GM13976 (cell line): ENCODE results near the gene HSBP1.

Source experiments
- DNase-seq: peaks from one replicate; pipeline ENCODE4 v3.0.0; 2012; ENCODE audit warnings: low spot score
- CTCF ChIP-seq: IDR thresholded peaks from 2 replicates; pipeline ENCODE4 v1.5.1; 2012; ENCODE audit warnings: borderline replicate concordance, mild to moderate bottlenecking; ENCODE audit not compliant: insufficient read depth; ENCODE audit errors: extremely low read depth, missing control alignments, control extremely low read depth
- in situ Hi-C: fragments of 300-500 bp; cut with MboI; formaldehyde crosslinking; loops from one replicate; pipeline ENCODE4 v1.12.0; 2022; ENCODE audit warnings: low sequenced_read_pairs, mixed read lengths, inconsistent platforms; ENCODE audit not compliant: unreplicated experiment

Gene HSBP1

DNA sequence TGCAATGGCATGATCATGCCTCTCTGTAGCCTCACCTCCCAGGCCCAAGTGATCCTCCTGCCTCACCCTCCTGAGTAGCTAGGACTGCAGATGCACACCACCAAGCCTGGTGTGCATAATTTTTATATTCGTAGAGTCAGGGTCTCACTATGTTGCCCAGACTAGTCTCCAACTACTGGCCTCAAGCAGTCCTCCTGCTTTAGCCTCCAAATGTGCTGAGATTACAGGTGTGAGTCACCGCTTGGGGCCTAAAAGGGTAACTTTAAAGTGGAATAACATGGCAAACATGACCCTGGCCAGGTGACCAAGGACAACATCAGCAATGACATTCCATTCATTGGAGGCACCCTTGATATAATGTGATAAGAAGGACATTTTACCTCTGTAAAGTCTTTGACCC, 26.1 kb downstream of the HSBP1 start:
- no peak for DNase-seq
- TF ChIP-seq CTCF: no peak
- in situ Hi-C loops: no loop called here

- in situ Hi-C loops: no loop called here
- DNase-seq: no peak
- no peak for TF ChIP-seq CTCF
Measured at GRCh38 chr16:83835586-83836566, 28.1 kb downstream of the HSBP1 start.

- in situ Hi-C loops: no loop called here
- no peak for DNase-seq
- TF ChIP-seq CTCF: no peak
Measured at GRCh38 chr16:83837566-83837965, 29.8 kb downstream of the HSBP1 start.

GRCh38 chr16:83838151-83838550, 30.4 kb downstream of the HSBP1 start:
- no peak for TF ChIP-seq CTCF
- in situ Hi-C loops: no loop called here
- DNase-seq: no peak

DNA sequence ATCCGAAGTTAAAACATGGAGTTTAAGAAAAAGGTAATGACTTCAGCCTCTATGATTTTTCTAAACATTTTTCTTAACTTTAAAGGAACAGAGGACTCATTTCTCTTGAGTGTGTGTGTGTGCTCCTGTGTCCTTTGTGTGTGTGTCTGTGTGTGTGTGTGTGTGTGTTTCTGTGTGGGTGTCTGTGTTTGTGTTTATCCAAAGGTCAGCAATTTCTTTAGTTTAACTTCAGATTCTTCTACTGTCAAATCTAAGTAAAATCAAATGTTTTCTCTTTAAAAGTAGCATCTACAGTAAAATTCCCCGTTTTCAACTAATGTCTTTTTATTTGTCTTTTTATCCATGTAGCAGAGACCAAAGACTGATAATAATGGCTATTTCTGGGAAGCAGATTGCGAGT, 31.8 kb downstream of the HSBP1 start:
- no peak for DNase-seq
- no peak for TF ChIP-seq CTCF
- in situ Hi-C loops: no loop called here

DNA sequence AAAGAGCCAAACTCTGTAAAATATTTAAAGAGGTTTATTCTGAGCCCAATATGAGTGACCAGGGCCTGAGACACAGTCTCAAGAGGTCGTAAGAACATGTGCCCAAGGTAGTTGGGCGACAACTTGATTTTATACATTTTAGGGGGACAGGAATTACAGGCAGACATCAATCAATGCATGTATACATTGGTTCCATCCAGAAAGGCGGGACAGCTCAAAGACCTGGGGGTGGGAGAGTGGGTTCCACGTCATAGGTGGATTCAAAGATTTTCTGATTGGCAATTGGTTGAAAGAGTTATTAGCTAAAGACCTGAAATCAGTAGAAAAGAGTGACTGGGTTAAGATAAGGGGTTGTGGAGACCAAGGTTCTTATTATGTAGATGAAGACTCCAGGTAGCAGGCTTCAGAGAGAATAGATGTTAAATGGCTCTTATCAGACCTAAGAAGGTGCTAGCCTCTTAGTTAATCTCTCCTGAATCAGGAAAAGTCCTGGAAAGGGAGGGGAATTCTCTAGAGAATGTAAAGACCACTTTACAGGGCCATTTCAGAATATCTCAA, 32.4 kb downstream of the HSBP1 start:
- in situ Hi-C loops: no loop called here
- no peak for DNase-seq
- no peak for TF ChIP-seq CTCF

DNA sequence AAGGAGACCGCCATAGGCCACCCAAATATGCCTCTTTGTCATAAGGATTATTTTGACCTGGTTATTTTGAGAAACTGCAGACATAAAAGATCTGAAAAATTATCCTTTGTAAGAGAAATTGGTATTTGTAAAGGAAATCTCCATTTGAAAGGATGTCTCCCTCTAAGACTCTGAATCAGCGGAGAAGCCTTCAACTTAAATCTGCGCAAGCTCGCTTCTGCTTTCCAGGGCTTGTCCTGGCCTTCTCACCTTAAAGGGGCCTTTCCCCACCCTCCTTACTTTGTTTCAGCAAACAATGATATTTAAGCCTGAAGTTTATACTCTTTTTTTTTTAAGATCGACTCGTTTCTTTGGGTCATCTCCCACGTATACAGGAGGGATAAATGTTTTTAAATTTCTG, 34.5 kb downstream of the HSBP1 start:
- no peak for DNase-seq
- in situ Hi-C loops: no loop called here
- TF ChIP-seq CTCF: no peak
